HUES64 (cell line): ENCODE data around the gene SMYD3.

Source experiments
- H3K27ac ChIP-seq: 2 replicates; pipeline ENCODE4 v1.7.0; 2013; ENCODE audit warnings: low read depth, low read length, inconsistent platforms
- H3K27me3 ChIP-seq: 2 replicates; pipeline ENCODE4 v1.6.1; 2013; ENCODE audit warnings: mild to moderate bottlenecking, low read length; ENCODE audit not compliant: insufficient read depth
- H3K36me3 ChIP-seq: 2 replicates; pipeline ENCODE4 v1.6.1; 2013; ENCODE audit warnings: mild to moderate bottlenecking, low read length; ENCODE audit not compliant: insufficient read depth
- H3K4me1 ChIP-seq: 2 replicates; pipeline ENCODE4 v1.6.1; 2013; ENCODE audit warnings: mild to moderate bottlenecking, low read length, moderate library complexity; ENCODE audit not compliant: insufficient read depth
- H3K4me3 ChIP-seq: 2 replicates; pipeline ENCODE4 v1.5.1; 2013; ENCODE audit warnings: mild to moderate bottlenecking, low read length, moderate library complexity
- H3K9ac ChIP-seq: 2 replicates; pipeline ENCODE4 v1.6.1; 2013; ENCODE audit warnings: mild to moderate bottlenecking, low read depth, low read length
- H3K9me3 ChIP-seq: 2 replicates; pipeline ENCODE4 v1.6.1; 2013; ENCODE audit warnings: low read depth, low read length; ENCODE audit not compliant: insufficient read depth
- WGBS: fragments of 150-250, 120-280 bp; methylation state at CpG from one replicate; pipeline ENCODE4 v1.1.7; 2013; ENCODE audit warnings: missing lambda C conversion rate; 5-methylcytosine and 5-hydroxymethylcytosine counted together

Gene SMYD3

GRCh38 chr1:245862812-245863540, 644.1 kb downstream of the SMYD3 start:
- 78% methylated on average over 6 of the region's 6 CpGs for WGBS
- Histone ChIP-seq H3K36me3 (no peaks in the 10 kb centered on the region), H3K9me3 (no peaks in the 10 kb centered on the region), H3K27ac (no peak overlapping the region), H3K9ac (no peak overlapping the region), H3K4me3 (no peak overlapping the region), H3K4me1 (no peaks in the 10 kb centered on the region), H3K27me3 (no peaks in the 10 kb centered on the region)

- no peak overlapping the region for H3K27ac ChIP-seq
- no peaks in the 10 kb centered on the region for H3K36me3 ChIP-seq
- no peaks in the 10 kb centered on the region for H3K4me1 ChIP-seq
- H3K4me3 ChIP-seq, result no peak overlapping the region
- 86% methylated on average over 8 of the region's 8 CpGs for WGBS
- no peak overlapping the region for H3K9ac ChIP-seq
- H3K27me3 ChIP-seq, result no peaks in the 10 kb centered on the region
- no peaks in the 10 kb centered on the region for H3K9me3 ChIP-seq
These were observed 646.2 kb downstream of the SMYD3 start for GRCh38 chr1:245860657-245861544.

DNA sequence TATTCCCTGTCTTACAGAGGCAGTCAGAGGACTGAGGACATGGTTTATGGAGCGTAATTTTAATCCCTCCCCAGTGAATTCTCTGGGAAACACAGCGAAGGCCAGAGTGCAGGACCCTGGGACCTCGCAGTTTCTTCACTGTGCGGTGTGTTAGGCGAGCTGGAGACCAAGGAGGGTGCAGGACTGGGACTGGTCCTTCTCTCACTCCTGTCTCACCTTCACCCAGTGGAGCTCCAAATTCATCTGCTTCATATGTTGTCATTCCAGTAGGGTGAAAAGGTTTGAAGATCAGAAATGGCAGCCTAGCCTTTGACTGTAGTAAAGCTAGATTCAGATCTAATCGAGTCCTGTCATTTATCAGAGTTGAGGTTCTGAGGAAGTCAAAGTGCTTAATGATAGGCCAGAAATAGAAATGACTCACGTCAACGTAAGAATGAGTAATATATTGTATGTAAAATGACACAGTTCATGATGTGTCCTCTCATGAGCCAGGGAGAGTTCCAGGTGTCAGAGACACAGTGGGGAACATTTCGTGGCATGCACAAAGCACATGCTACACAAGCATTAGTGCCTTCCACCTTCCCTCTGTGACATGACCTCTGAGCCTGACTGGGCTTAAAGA, 647.5 kb downstream of the SMYD3 start:
- H3K4me3 ChIP-seq, result no peak overlapping the region
- H3K27me3 ChIP-seq, result no peaks in the 10 kb centered on the region
- no peaks in the 10 kb centered on the region; the same call in 1 of the 2 replicates for H3K4me1 ChIP-seq
- H3K27ac ChIP-seq, result no peak overlapping the region
- H3K9me3 ChIP-seq, result no peaks in the 10 kb centered on the region
- H3K36me3 ChIP-seq, result no peaks in the 10 kb centered on the region
- 85% methylated on average over 9 of the region's 9 CpGs for WGBS
- no peak overlapping the region for H3K9ac ChIP-seq

GRCh38 chr1:245858722-245859492, 648.2 kb downstream of the SMYD3 start:
- Histone ChIP-seq H3K9ac (no peak overlapping the region), H3K4me3 (no peak overlapping the region), H3K36me3 (no peaks in the 10 kb centered on the region)

DNA sequence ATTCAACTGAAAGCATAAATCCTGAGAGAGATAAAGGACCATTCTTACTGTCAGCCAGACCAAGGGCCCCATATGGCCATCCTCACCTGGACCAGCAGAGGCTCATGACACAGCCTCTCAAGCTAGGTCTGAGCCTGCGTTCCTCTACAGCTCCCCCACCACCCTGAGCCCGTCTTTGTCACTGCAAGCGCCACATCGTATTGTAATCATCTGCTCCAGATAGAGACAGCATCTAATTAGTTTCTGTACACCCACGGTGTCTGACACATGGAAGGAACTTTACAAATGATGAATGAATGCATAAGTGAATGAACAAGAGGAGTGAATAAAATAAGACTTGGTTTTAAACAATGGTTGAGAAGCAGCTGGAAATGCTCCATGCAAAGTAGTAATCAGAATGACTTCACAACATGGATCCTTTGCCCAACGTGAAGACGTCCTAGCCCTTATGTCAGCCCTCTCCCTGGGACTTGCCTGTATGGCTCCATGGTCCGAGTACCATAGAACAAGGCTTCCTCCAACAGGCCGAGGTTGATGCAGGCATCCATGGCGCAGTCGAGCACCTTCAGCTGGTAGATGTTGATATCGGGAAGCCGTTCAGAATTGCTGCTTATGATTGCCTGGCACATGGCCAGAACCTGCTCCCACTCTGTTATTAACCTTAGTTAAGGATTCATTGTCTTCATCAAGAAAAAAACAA, 648.9 kb downstream of the SMYD3 start:
- H3K4me1 ChIP-seq, result no peaks in the 10 kb centered on the region; the same call in 1 of the 2 replicates
- H3K27me3 ChIP-seq, result no peaks in the 10 kb centered on the region
- no peak overlapping the region for H3K9ac ChIP-seq
- 95% methylated on average over 13 of the region's 13 CpGs for WGBS
- no peaks in the 10 kb centered on the region for H3K9me3 ChIP-seq
- no peak overlapping the region for H3K27ac ChIP-seq
- H3K4me3 ChIP-seq, result no peak overlapping the region
- H3K36me3 ChIP-seq, result no peaks in the 10 kb centered on the region

More at GRCh38 chr1:245858722-245859492, 648.2 kb downstream of the SMYD3 start:
- Histone ChIP-seq H3K4me1 (no peaks in the 10 kb centered on the region; the same call in 1 of the 2 replicates), H3K9me3 (no peaks in the 10 kb centered on the region), H3K27me3 (no peaks in the 10 kb centered on the region), H3K27ac (no peak overlapping the region)
- 84% methylated on average over 7 of the region's 7 CpGs for WGBS

DNA sequence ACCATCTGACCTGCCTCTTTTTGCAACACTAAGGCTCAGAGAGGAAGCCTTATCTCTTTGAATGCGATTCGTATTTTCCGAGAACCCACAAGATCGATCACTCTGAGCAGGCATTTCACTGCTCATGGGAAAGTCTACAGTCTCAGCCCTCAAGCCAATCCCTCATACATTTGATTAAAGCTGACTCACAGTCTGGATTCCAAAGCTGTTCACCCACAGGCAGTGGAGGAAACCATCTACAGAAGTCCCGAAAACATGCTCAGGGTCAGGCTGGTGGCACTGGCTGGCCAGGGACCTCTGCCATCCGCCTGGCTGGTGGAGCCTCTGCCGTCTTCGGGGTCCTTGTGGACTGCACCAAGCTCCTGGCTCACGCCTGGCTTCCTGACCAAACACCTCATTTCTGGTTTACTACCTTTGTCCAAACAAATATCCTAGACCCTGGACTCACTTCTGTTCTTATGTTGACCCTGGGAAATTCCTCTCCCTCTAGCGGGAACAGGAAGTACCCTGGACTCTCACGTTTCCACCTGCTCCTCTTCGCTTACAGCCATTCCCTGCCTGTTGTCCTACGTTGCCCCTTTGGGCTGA, 650.0 kb downstream of the SMYD3 start:
- no peaks in the 10 kb centered on the region for H3K9me3 ChIP-seq
- no peak overlapping the region for H3K4me3 ChIP-seq
- no peaks in the 10 kb centered on the region for H3K27me3 ChIP-seq
- H3K4me1 ChIP-seq, result no peaks in the 10 kb centered on the region; the same call in 1 of the 2 replicates
- whole genome bisulfite sequencing, result 80% methylated on average over 13 of the region's 13 CpGs
- no peak overlapping the region for H3K9ac ChIP-seq
- no peak overlapping the region for H3K27ac ChIP-seq
- H3K36me3 ChIP-seq, result no peaks in the 10 kb centered on the region

GRCh38 chr1:245855846-245856730, 651.0 kb downstream of the SMYD3 start:
- no peaks in the 10 kb centered on the region for H3K36me3 ChIP-seq
- no peaks in the 10 kb centered on the region for H3K27me3 ChIP-seq
- H3K9ac ChIP-seq, result no peak overlapping the region
- H3K27ac ChIP-seq, result no peak overlapping the region
- 77% methylated on average over 8 of the region's 8 CpGs for WGBS
- H3K4me3 ChIP-seq, result no peak overlapping the region
- H3K9me3 ChIP-seq, result no peaks in the 10 kb centered on the region
- H3K4me1 ChIP-seq, result no peaks in the 10 kb centered on the region; the same call in 1 of the 2 replicates

DNA sequence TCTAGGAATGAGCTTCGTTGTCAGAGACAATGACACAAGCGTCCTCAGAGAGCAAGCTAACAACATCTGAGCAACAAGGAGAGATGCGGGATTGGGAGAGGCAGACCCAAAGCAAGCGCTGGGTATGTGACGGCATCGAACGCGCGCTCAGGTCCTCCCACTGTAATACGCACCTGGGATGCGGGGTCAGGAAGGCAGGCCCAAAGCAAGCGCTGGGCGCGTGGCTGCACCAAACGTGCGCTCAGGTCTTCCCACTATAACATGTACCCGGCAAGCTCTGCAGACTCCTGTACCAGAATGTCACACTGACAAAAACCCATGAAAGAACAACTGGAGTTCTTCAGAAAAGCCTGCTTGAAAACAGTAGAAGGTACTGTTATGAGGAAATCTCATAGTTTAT, 653.8 kb downstream of the SMYD3 start:
- no peak overlapping the region for H3K27ac ChIP-seq
- H3K4me1 ChIP-seq, result no peaks in the 10 kb centered on the region; the same call in 1 of the 2 replicates
- H3K27me3 ChIP-seq, result no peaks in the 10 kb centered on the region
- WGBS, result 97% methylated on average over 17 of the region's 17 CpGs
- no peaks in the 10 kb centered on the region for H3K36me3 ChIP-seq
- no peaks in the 10 kb centered on the region; the same call in 1 of the 2 replicates for H3K9me3 ChIP-seq
- H3K9ac ChIP-seq, result no peak overlapping the region
- H3K4me3 ChIP-seq, result no peak overlapping the region

DNA sequence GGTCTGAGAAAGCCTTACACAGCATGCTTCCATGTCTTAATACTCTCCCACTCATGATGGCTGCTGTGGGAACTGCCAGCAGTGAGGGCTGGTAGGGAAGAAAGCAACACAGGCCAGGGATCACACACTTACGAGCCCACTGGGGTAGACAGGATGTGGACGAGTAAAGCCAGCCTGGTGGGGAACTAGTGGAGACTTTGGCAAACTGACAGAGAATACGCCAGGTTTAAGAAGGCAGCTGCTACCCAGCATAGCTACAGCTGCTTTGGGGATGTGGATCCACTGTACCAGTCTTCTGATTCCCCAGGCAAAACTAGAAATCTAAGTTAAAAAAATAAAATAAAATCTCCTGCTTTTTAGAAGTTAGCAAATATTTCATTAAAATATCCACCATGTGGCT, 664.0 kb downstream of the SMYD3 start:
- Histone ChIP-seq H3K9me3 (peaks cover 4% of the 10 kb centered on the region; the same call in 1 of the 2 replicates), H3K9ac (no peak overlapping the region), H3K4me1 (no peaks in the 10 kb centered on the region), H3K4me3 (no peak overlapping the region), H3K36me3 (no peaks in the 10 kb centered on the region), H3K27ac (no peak overlapping the region), H3K27me3 (no peaks in the 10 kb centered on the region)
- 71% methylated on average over 3 of the region's 3 CpGs for whole genome bisulfite sequencing
